Mesendoderm (in vitro differentiated cells): ENCODE data around the gene FOLR3.
A peak's percentile ranks its signal among the peaks of the same experiment; 100 is the strongest.
"Not testable (repeated sequence)": the region's sequence is repeated elsewhere in the genome, so short reads cannot be mapped to it uniquely, and the experiment has no call there.

Experiments used
- DNase-seq: peaks from one replicate; pipeline ENCODE4 v3.0.0; 2013
- H2AK5ac ChIP-seq: 2 replicates; pipeline ENCODE4 v1.6.1; 2013; ENCODE audit warnings: low read length, inconsistent platforms
- H2BK120ac ChIP-seq: 2 replicates; pipeline ENCODE4 v1.6.1; 2013; ENCODE audit warnings: low read depth, mild to moderate bottlenecking, low read length, moderate library complexity, mixed read lengths
- H2BK15ac ChIP-seq: replicated peaks from 2 replicates; pipeline ENCODE4 v1.6.1; 2013; ENCODE audit warnings: low read depth, mild to moderate bottlenecking, moderate library complexity
- H2BK5ac ChIP-seq: 2 replicates; pipeline ENCODE4 v1.6.1; 2013; ENCODE audit warnings: low read length, inconsistent platforms
- H3K18ac ChIP-seq: 2 replicates; pipeline ENCODE4 v1.6.1; 2013; ENCODE audit warnings: mild to moderate bottlenecking, low read length, mixed read lengths
- H3K23ac ChIP-seq: one replicate; pipeline ENCODE4 v1.6.1; 2013; ENCODE audit warnings: low read length
- H3K27ac ChIP-seq: 2 replicates; pipeline ENCODE4 v1.5.1; 2013; ENCODE audit warnings: low read depth, mild to moderate bottlenecking, inconsistent platforms, low read length, moderate library complexity
- H3K27me3 ChIP-seq: 2 replicates; pipeline ENCODE4 v1.6.1; 2013; ENCODE audit warnings: low read length, control low read depth, mild to moderate bottlenecking, inconsistent platforms; ENCODE audit not compliant: insufficient read depth, poor library complexity
- H3K36me3 ChIP-seq: 2 replicates; pipeline ENCODE4 v1.6.1; 2013; ENCODE audit warnings: low read length, inconsistent platforms; ENCODE audit not compliant: control insufficient read depth, insufficient read depth
- H3K4ac ChIP-seq: one replicate; pipeline ENCODE4 v1.6.1; 2013; ENCODE audit warnings: low read depth, mild to moderate bottlenecking, low read length, moderate library complexity
- H3K4me1 ChIP-seq: 2 replicates; pipeline ENCODE4 v1.6.1; 2013; ENCODE audit warnings: low read depth, low read length, inconsistent platforms; ENCODE audit not compliant: control insufficient read depth
- H3K4me2 ChIP-seq: 2 replicates; pipeline ENCODE4 v1.6.1; 2013; ENCODE audit warnings: low read length
- H3K4me3 ChIP-seq: 2 replicates; pipeline ENCODE4 v1.5.1; 2013; ENCODE audit warnings: mild to moderate bottlenecking, low read length
- H3K56ac ChIP-seq: one replicate; pipeline ENCODE4 v1.6.1; 2013; ENCODE audit warnings: low read length
- H3K79me1 ChIP-seq: 2 replicates; pipeline ENCODE4 v1.6.1; 2013; ENCODE audit warnings: low read length, inconsistent platforms
- H3K79me2 ChIP-seq: 2 replicates; pipeline ENCODE4 v1.6.1; 2013; ENCODE audit warnings: mild to moderate bottlenecking, low read length; ENCODE audit not compliant: control insufficient read depth, insufficient read depth
- H3K9ac ChIP-seq: 2 replicates; pipeline ENCODE4 v1.6.1; 2013; ENCODE audit warnings: low read length, inconsistent platforms
- H4K5ac ChIP-seq: one replicate; pipeline ENCODE4 v1.6.1; 2013; ENCODE audit warnings: low read length
- H4K8ac ChIP-seq: one replicate; pipeline ENCODE4 v1.6.1; 2013; ENCODE audit warnings: low read depth, mild to moderate bottlenecking, control low read depth, low read length, moderate library complexity
- WGBS: extraction: QIAGEN DNeasy Blood & Tissue Kit; methylation state at CpG from one replicate; pipeline ENCODE4 v1.1.7; 2013; ENCODE audit warnings: low lambda C conversion rate, missing lambda C conversion rate; ENCODE audit not compliant: insufficient coverage; ENCODE audit errors: extremely low coverage; 5-methylcytosine and 5-hydroxymethylcytosine counted together

FOLR3 gene

GRCh38 chr11:72179804-72180396, 44.4 kb downstream of the FOLR3 start:
- WGBS: no CpG with 5 or more reads among the region's 4 CpGs

DNA sequence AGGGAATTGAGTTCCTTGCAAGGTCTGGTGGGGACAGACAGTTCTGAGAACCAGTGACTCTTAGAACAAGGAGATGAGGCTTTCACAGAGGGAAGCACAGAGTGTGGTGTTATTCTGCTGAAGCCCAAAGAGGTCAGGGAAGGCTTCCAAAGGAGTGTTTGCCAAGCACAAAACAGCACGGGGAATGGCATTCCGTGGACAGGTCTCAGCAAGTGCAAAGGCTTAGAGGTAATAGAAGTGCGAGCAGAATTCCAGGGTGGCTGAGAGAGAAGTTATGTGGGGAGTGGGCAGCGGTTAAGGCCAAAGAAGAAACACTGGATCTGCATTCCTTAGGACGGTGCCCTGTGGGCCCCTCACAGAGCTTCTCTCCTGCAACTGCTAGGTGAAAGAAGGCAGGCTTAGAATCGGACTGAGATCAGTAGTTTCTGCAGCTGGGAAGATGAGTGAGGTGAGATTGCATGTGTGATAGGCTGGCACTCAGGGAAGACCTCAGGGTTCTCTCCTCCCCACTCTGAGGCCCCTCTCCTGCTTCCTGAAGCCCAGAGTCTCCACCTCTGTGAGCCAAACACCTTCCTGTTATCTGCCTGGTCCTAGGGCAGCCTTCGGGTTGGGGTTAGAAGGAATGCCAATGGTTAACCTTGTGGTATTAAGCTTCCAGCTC, 45.5 kb downstream of the FOLR3 start:
- not testable (repeated sequence) for H3K27ac ChIP-seq, H3K36me3 ChIP-seq, H3K4ac ChIP-seq, H2BK5ac ChIP-seq, H2BK15ac ChIP-seq, H4K5ac ChIP-seq, H3K23ac ChIP-seq, H3K4me2 ChIP-seq, H3K79me2 ChIP-seq, H3K4me1 ChIP-seq, H3K18ac ChIP-seq, H3K9ac ChIP-seq, H3K4me3 ChIP-seq, DNase-seq, H4K8ac ChIP-seq, H2BK120ac ChIP-seq, H2AK5ac ChIP-seq, H3K56ac ChIP-seq, H3K27me3 ChIP-seq, H3K79me1 ChIP-seq
- no CpG with 5 or more reads among the region's 7 CpGs for WGBS

More at GRCh38 chr11:72179804-72180396, 44.4 kb downstream of the FOLR3 start:
- H3K4me3 ChIP-seq: no peak overlapping the region
- no peak overlapping the region for H3K4ac ChIP-seq
- H3K4me1 ChIP-seq: no peaks in the 10 kb centered on the region
- H3K18ac ChIP-seq: no peak overlapping the region
- no peak overlapping the region for H3K23ac ChIP-seq
- H2BK15ac ChIP-seq: no peak overlapping the region
- H3K9ac ChIP-seq: no peak overlapping the region
- no peaks in the 10 kb centered on the region for H3K27me3 ChIP-seq
- no peak overlapping the region for H3K56ac ChIP-seq
- no peaks in the 10 kb centered on the region for H3K79me1 ChIP-seq
- H3K27ac ChIP-seq: no peak overlapping the region
- no peak overlapping the region for H2BK120ac ChIP-seq
- no peak overlapping the region for H3K4me2 ChIP-seq
- no peak overlapping the region for H4K8ac ChIP-seq
- no peak overlapping the region for H4K5ac ChIP-seq
- no peaks in the 10 kb centered on the region for H3K79me2 ChIP-seq
- no peak overlapping the region for H2AK5ac ChIP-seq
- no peaks in the 10 kb centered on the region for H3K36me3 ChIP-seq
- no peak for DNase-seq
- no peak overlapping the region for H2BK5ac ChIP-seq

- H3K4ac ChIP-seq, H3K4me2 ChIP-seq, H3K27me3 ChIP-seq, H4K8ac ChIP-seq, H2BK15ac ChIP-seq, H3K79me2 ChIP-seq, H3K4me1 ChIP-seq, H4K5ac ChIP-seq, H3K18ac ChIP-seq, H2BK120ac ChIP-seq, H3K79me1 ChIP-seq, H3K36me3 ChIP-seq, H3K9ac ChIP-seq, H2AK5ac ChIP-seq, H3K27ac ChIP-seq, H3K23ac ChIP-seq, H2BK5ac ChIP-seq, H3K4me3 ChIP-seq, H3K56ac ChIP-seq: not testable (repeated sequence)
- no CpG with 5 or more reads among the region's 3 CpGs for WGBS
- peak; percentile 45 for DNase-seq
These were observed 46.0 kb downstream of the FOLR3 start for GRCh38 chr11:72181553-72181958.

GRCh38 chr11:72188267-72188666, 52.7 kb downstream of the FOLR3 start:
- H3K4me2 ChIP-seq: no peak overlapping the region
- no peaks in the 10 kb centered on the region for H3K79me2 ChIP-seq
- H3K79me1 ChIP-seq: no peaks in the 10 kb centered on the region
- H3K4me1 ChIP-seq: peaks cover 14% of the 10 kb centered on the region
- no peak overlapping the region for H2BK5ac ChIP-seq
- DNase-seq: no peak
- no peaks in the 10 kb centered on the region for H3K27me3 ChIP-seq
- H3K18ac ChIP-seq: no peak overlapping the region
- no peak overlapping the region for H4K8ac ChIP-seq
- no peak overlapping the region for H3K9ac ChIP-seq
- no peak overlapping the region for H3K56ac ChIP-seq
- no peak overlapping the region for H3K27ac ChIP-seq
- H3K4me3 ChIP-seq: no peak overlapping the region
- no peak overlapping the region for H2AK5ac ChIP-seq
- no peak overlapping the region for H3K4ac ChIP-seq
- H2BK120ac ChIP-seq: no peak overlapping the region
- no peaks in the 10 kb centered on the region for H3K36me3 ChIP-seq
- WGBS: no CpG with 5 or more reads among the region's 1 CpG
- no peak overlapping the region for H2BK15ac ChIP-seq
- no peak overlapping the region for H4K5ac ChIP-seq
- no peak overlapping the region for H3K23ac ChIP-seq
